Progenitor cell of endocrine pancreas (in vitro differentiated cells): Measurements from ENCODE around the gene SIDT1. TPM values are rescaled to one million over a fixed set of nuclear protein-coding genes. Genes with fewer than 3 reads are reported as not detected.

ENCODE experiments used
- DNase-seq: peaks from one replicate; pipeline ENCODE4 v3.0.0; 2021; ENCODE audit warnings: low spot score; ENCODE audit not compliant: unreplicated experiment
- H3K27ac Mint-ChIP-seq: 2 replicates; pipeline ENCODE4 v1.8.0; 2021; ENCODE audit warnings: mild to moderate bottlenecking, moderate library complexity, mixed read lengths
- H3K27me3 Mint-ChIP-seq: 2 replicates; pipeline ENCODE4 v1.8.0; 2021; ENCODE audit warnings: mixed read lengths
- H3K36me3 Mint-ChIP-seq: 2 replicates; pipeline ENCODE4 v1.8.0; 2022; ENCODE audit warnings: mixed read lengths; ENCODE audit not compliant: insufficient read depth
- H3K4me1 Mint-ChIP-seq: 2 replicates; pipeline ENCODE4 v1.8.0; 2021; ENCODE audit warnings: low read depth, mixed read lengths
- H3K4me3 Mint-ChIP-seq: 2 replicates; pipeline ENCODE4 v1.8.0; 2021; ENCODE audit warnings: low read depth, mild to moderate bottlenecking, moderate library complexity, mixed read lengths
- H3K9me3 Mint-ChIP-seq: 2 replicates; pipeline ENCODE4 v1.8.0; 2021; ENCODE audit warnings: low read depth, mixed read lengths
- CTCF ChIP-seq: fragments of 200-600 bp; sonication (generic); IDR thresholded peaks from one replicate; pipeline ENCODE4 v1.5.0; 2021; ENCODE audit warnings: antibody characterized with exemption, mild to moderate bottlenecking; ENCODE audit not compliant: unreplicated experiment
- total RNA-seq: library from RNA; stranded (reverse); gene quantifications from 2 replicates; pipeline ENCODE4 v1.2.1, GENCODE V29; 2021

SIDT1 gene
- total RNA-seq, 1 donor from 2014 or later, result not detected

DNA sequence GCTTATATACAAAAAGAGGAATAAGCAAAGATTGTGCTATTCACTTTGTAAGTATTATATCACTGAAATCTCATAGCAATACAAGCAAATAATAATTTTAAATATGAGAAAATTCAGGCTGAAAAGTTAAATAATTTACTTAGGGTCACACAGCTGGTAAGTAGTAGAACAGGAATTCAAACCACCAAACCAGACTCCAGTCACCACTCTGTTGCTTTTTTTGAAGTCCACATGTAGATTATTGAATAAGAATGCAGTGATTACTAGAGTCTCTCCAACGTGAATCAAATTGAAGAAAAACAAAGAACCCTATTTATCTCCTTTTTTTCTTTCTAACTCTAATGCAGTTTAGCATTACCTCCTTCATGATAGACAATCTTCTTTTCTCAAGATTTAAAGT lies 33.3 kb upstream of the SIDT1 start:
- H3K4me3 Mint-ChIP-seq, result no peak overlapping the region
- H3K36me3 Mint-ChIP-seq, result peaks cover 2% of the 10 kb centered on the region
- no peak for DNase-seq
- H3K4me1 Mint-ChIP-seq, result no peaks in the 10 kb centered on the region
- TF ChIP-seq CTCF, result no peak
- no peaks in the 10 kb centered on the region for H3K27me3 Mint-ChIP-seq
- no peak overlapping the region for H3K27ac Mint-ChIP-seq
- H3K9me3 Mint-ChIP-seq, result no peaks in the 10 kb centered on the region

- no peak for TF ChIP-seq CTCF
- Mint-ChIP-seq H3K27me3 (no peaks in the 10 kb centered on the region), H3K27ac (peak overlapping the region; percentile 37), H3K36me3 (peaks cover 4% of the 10 kb centered on the region), H3K4me3 (no peak overlapping the region), H3K9me3 (no peaks in the 10 kb centered on the region), H3K4me1 (no peaks in the 10 kb centered on the region)
- DNase-seq, result no peak
Measured at GRCh38 chr3:113501597-113501996, 30.8 kb upstream of the SIDT1 start.

GRCh38 chr3:113505867-113506266 lies 26.5 kb upstream of the SIDT1 start:
- Mint-ChIP-seq H3K27me3 (no peaks in the 10 kb centered on the region), H3K4me1 (no peaks in the 10 kb centered on the region), H3K9me3 (peaks cover 7% of the 10 kb centered on the region), H3K4me3 (no peak overlapping the region), H3K27ac (no peak overlapping the region), H3K36me3 (peaks cover 10% of the 10 kb centered on the region)
- DNase-seq, result no peak
- TF ChIP-seq CTCF, result no peak

DNA sequence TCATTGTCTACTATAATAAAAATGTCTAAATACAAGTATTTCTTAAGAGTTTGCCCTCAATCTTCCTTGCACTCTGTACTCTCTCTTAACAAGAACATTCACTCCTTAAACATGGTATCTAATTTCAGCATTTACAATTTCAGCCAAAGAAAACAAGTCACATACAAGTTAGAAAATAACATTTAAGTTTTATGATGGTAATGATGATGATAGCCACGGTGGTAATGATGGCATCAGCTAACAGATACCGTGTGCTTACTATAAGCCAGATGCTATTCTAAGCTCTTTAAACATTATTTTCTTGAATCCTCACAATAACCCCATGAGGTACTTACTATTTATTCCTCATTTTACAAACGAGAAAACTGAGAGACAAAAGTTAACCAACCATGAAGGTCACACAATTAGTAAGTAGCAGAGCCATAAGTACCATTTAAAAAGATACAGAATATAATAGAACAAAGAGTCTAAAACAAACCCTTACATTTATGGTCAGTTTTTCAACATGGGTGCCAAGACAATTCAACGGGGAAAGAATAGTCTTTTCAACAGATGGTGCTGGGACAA lies 24.8 kb upstream of the SIDT1 start:
- H3K36me3 Mint-ChIP-seq, result peaks cover 10% of the 10 kb centered on the region
- no peak for TF ChIP-seq CTCF
- H3K4me1 Mint-ChIP-seq, result no peaks in the 10 kb centered on the region
- H3K27me3 Mint-ChIP-seq, result no peaks in the 10 kb centered on the region
- DNase-seq, result no peak
- H3K4me3 Mint-ChIP-seq, result no peak overlapping the region
- H3K9me3 Mint-ChIP-seq, result peaks cover 7% of the 10 kb centered on the region
- no peak overlapping the region for H3K27ac Mint-ChIP-seq

DNA sequence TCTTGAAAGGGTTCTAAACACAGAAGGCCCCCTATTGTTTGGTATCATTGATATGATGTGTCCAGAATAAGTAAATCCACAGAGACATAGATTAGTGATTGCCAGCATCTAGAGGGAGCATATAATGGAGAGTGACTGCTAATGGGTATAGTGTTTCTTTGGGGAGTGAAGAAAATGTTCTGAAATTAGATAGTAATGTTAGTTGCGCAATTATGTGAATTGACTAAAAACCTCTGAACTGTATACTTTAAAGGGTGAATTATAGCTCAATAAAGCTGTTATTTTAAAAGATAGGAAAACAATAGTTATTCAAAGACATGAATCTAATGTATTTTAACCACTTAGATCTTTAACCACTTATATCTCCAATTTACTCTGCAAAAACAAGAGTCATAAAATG lies 23.4 kb upstream of the SIDT1 start:
- H3K27ac Mint-ChIP-seq, result no peak overlapping the region
- DNase-seq, result no peak
- H3K36me3 Mint-ChIP-seq, result peaks cover 10% of the 10 kb centered on the region
- peaks cover 7% of the 10 kb centered on the region for H3K9me3 Mint-ChIP-seq
- no peak for TF ChIP-seq CTCF
- no peaks in the 10 kb centered on the region for H3K27me3 Mint-ChIP-seq
- no peak overlapping the region for H3K4me3 Mint-ChIP-seq
- H3K4me1 Mint-ChIP-seq, result no peaks in the 10 kb centered on the region
